MCF 10A (cell line): Measurements from ENCODE around the gene ADPRHL1. TPM values are rescaled to one million over a fixed set of nuclear protein-coding genes. Genes with fewer than 3 reads are reported as not detected.

Source experiments
- BruUV-seq: library from RNA; stranded (reverse); fragments of 400-500 nt; replicated peaks from 2 replicates; lab custom pipeline; 2021; lab: Mats Ljungman, UMichigan
- CTCF ChIA-PET: fragments of 300-600 bp; sonication (Branson Sonifier 250); formaldehyde crosslinking; extraction: SDS; loops from one replicate; lab custom pipeline; 2021; ENCODE audit warnings: antibody characterized with exemption, inconsistent platforms; lab: Yijun Ruan, JAX
- POLR2A ChIA-PET: fragments of 300-600, 350-650 bp; sonication (Branson Sonifier 250); formaldehyde crosslinking; extraction: SDS; loops from one replicate; lab custom pipeline; 2020; ENCODE audit warnings: antibody characterized with exemption, inconsistent platforms; lab: Yijun Ruan, JAX
- DNase-seq: peaks from one replicate; pipeline ENCODE4 v3.0.0-alpha.2; 2018; ENCODE audit not compliant: unreplicated experiment
- H3K27ac Mint-ChIP-seq: one replicate; pipeline ENCODE4 v1.8.0; 2022; ENCODE audit warnings: mild to moderate bottlenecking, low read depth, mixed read lengths; ENCODE audit not compliant: unreplicated experiment
- H3K27me3 Mint-ChIP-seq: one replicate; pipeline ENCODE4 v1.8.0; 2022; ENCODE audit warnings: mixed read lengths; ENCODE audit not compliant: insufficient read depth, unreplicated experiment
- H3K36me3 Mint-ChIP-seq: one replicate; pipeline ENCODE4 v1.8.0; 2022; ENCODE audit warnings: mild to moderate bottlenecking, moderate library complexity, mixed read lengths; ENCODE audit not compliant: insufficient read depth, unreplicated experiment
- H3K4me1 Mint-ChIP-seq: one replicate; pipeline ENCODE4 v1.8.0; 2022; ENCODE audit warnings: mixed read lengths; ENCODE audit not compliant: insufficient read depth, unreplicated experiment
- H3K4me3 Mint-ChIP-seq: one replicate; pipeline ENCODE4 v1.8.0; 2022; ENCODE audit warnings: mild to moderate bottlenecking, moderate library complexity, mixed read lengths; ENCODE audit not compliant: unreplicated experiment
- H3K9me3 Mint-ChIP-seq: one replicate; pipeline ENCODE4 v1.8.0; 2022; ENCODE audit warnings: mixed read lengths; ENCODE audit not compliant: unreplicated experiment
- intact Hi-C: fragments of 100-400 bp; cut with micrococcal nuclease; formaldehyde crosslinking; loops from 2 replicates; pipeline ENCODE4 v1.14.1; 2022
- total RNA-seq: library from RNA; stranded (reverse); gene quantifications from 2 replicates; pipeline ENCODE4 v1.2.3, GENCODE V29; 2022
- TF ChIP-seq, protein P1 (sequence below): fragments of 200-600 bp; IDR thresholded peaks from one replicate; pipeline ENCODE4 v1.8.0; 2022; ENCODE audit warnings: antibody characterized with exemption, mild to moderate bottlenecking; ENCODE audit not compliant: unreplicated experiment

ADPRHL1 gene
- total RNA-seq, 1 experiment from 2014 or later: 2.6 TPM

DNA sequence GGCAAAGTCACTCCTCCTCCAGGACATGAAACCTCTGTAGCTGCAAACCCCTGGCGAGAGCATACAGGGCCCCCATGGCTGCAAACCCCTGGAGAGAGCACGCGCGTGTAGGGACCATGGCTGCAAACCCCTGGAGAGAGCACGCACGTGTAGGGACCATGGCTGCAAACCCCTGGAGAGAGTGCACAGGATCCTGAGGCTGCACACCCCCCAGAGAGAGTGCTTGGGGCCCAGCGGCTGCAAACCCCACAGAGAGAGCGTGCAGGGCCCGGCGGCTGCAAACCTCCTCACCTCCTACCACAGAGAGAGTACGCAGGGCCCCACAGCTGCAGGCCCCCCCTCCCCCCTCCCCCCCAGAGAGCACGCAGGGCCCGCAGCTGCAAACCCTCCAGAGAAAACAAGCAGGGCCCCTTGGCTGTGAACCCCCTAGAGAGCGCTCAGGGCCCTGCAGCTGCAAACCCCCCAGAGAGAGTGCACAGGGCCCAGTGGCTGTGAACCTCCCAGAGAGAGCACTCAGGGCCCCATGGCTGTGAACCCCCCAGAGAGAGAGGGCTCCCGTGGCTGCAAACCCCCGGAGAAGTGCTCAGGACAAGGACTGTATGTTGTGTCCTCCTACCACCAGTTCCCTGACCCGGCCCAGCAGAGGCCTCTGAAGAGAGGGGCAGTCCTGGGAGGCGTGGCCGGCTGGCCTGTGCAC lies 7.3 kb downstream of the ADPRHL1 start:
- no peaks in the 10 kb centered on the region for H3K36me3 Mint-ChIP-seq
- TF ChIP-seq, protein P1, sequence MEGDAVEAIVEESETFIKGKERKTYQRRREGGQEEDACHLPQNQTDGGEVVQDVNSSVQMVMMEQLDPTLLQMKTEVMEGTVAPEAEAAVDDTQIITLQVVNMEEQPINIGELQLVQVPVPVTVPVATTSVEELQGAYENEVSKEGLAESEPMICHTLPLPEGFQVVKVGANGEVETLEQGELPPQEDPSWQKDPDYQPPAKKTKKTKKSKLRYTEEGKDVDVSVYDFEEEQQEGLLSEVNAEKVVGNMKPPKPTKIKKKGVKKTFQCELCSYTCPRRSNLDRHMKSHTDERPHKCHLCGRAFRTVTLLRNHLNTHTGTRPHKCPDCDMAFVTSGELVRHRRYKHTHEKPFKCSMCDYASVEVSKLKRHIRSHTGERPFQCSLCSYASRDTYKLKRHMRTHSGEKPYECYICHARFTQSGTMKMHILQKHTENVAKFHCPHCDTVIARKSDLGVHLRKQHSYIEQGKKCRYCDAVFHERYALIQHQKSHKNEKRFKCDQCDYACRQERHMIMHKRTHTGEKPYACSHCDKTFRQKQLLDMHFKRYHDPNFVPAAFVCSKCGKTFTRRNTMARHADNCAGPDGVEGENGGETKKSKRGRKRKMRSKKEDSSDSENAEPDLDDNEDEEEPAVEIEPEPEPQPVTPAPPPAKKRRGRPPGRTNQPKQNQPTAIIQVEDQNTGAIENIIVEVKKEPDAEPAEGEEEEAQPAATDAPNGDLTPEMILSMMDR: no peak
- POLR2A ChIA-PET: no interaction called here
- no peak overlapping the region for H3K4me3 Mint-ChIP-seq
- DNase-seq: no peak
- peaks cover 6% of the 10 kb centered on the region for H3K4me1 Mint-ChIP-seq
- CTCF ChIA-PET: no interaction called here
- peaks cover 7% of the 10 kb centered on the region for H3K9me3 Mint-ChIP-seq
- H3K27ac Mint-ChIP-seq: no peak overlapping the region
- intact Hi-C loops: no loop called here
- no TSS peak for BruUV-seq
- H3K27me3 Mint-ChIP-seq: no peaks in the 10 kb centered on the region

DNA sequence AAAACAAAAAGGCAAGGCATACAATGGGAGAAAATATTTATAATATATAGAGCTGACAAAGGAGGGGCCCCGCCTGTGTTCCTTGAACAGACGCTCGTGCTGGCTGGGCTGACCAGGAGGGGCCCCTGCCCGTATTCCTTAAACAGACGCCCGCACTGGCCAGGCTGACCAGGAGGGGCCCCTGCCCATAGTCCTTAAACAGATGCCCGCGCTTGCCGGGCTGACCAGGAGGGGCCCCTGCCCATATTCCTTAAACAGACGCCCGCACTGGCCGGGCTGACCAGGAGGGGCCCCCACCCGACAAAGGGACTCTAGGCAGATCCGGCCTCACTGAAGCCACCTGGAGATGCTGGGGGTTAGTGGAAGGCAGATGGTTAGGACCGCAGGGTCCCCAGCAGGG lies 9.3 kb downstream of the ADPRHL1 start:
- no TSS peak for BruUV-seq
- POLR2A ChIA-PET: no interaction called here
- no peak overlapping the region for H3K27ac Mint-ChIP-seq
- CTCF ChIA-PET: no interaction called here
- no peak for DNase-seq
- intact Hi-C loops: no loop called here
- TF ChIP-seq, protein P1: no peak
- H3K27me3 Mint-ChIP-seq: no peaks in the 10 kb centered on the region
- H3K9me3 Mint-ChIP-seq: peaks cover 7% of the 10 kb centered on the region
- no peaks in the 10 kb centered on the region for H3K36me3 Mint-ChIP-seq
- no peaks in the 10 kb centered on the region for H3K4me1 Mint-ChIP-seq
- no peak overlapping the region for H3K4me3 Mint-ChIP-seq

DNA sequence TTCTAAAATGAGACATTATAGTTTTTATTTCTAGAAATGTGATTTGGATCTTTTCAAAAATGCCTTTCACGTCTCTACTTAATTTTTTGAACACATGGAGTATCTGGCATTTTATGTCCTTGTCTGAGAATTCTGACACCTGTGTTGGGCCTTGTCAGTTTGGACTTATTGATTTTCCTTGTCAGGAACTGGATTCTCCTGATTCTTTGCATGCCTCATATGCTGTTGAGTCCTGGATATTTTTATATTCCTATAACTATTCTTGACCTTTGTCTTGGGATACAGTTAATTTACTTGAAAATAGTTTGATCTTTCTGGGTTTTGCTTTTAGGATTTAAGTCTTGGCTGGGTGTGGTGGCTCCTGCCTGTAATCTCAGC lies 10.3 kb downstream of the ADPRHL1 start:
- no TSS peak for BruUV-seq
- H3K36me3 Mint-ChIP-seq: no peaks in the 10 kb centered on the region
- TF ChIP-seq, protein P1: no peak
- H3K9me3 Mint-ChIP-seq: peaks cover 7% of the 10 kb centered on the region
- DNase-seq: no peak
- no peak overlapping the region for H3K4me3 Mint-ChIP-seq
- no peak overlapping the region for H3K27ac Mint-ChIP-seq
- ChIA-PET CTCF (no interaction called here), POLR2A (no interaction called here)
- no peaks in the 10 kb centered on the region for H3K4me1 Mint-ChIP-seq
- H3K27me3 Mint-ChIP-seq: no peaks in the 10 kb centered on the region
- intact Hi-C loops: no loop called here

DNA sequence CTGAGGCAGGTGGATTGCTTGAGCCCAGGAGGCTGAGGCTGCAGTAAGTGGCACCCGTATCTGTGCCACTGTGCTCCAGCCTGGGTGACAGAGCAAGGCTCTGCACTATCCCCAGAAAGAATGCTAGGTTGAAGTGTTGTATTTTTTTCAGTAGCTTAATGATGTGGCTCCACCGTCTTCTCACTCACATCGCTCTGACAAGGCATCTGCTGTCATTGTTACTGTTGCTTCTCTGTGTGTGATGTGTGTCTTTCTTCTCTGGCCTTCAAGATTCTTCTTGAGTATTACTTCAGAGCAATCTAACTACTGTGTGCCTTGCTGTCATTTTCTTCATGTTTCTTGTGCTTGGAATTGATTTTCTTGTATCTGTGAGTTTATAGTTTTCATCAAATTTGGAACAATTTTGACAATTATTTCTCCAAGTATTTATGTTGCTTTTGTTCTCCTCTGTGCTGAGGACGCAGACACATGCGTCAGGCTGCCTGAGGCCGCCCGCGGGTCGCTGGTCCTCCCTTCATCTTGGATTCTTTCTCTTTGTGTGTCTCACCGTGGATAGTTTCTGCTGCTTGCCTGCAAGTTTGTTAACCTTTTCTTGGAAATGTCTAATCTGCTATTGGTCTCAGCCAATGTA lies 10.8 kb downstream of the ADPRHL1 start:
- no peaks in the 10 kb centered on the region for H3K4me1 Mint-ChIP-seq

More for the DNA sequence above, 10.8 kb downstream of the ADPRHL1 start:
- Mint-ChIP-seq H3K27ac (no peak overlapping the region), H3K27me3 (no peaks in the 10 kb centered on the region), H3K4me3 (no peak overlapping the region), H3K9me3 (peaks cover 7% of the 10 kb centered on the region), H3K36me3 (no peaks in the 10 kb centered on the region)
- POLR2A ChIA-PET: no interaction called here
- intact Hi-C loops: no loop called here
- CTCF ChIA-PET: no interaction called here
- DNase-seq: no peak
- TF ChIP-seq, protein P1: no peak
- BruUV-seq: no TSS peak
